GM13977 (cell line): ENCODE data around the gene C9orf78.
"Not testable (repeated sequence)": the region's sequence is repeated elsewhere in the genome, so short reads cannot be mapped to it uniquely, and the experiment has no call there.

Source experiments
- DNase-seq: peaks from one replicate; pipeline ENCODE4 v3.0.0; 2012; ENCODE audit warnings: low spot score
- CTCF ChIP-seq: IDR thresholded peaks from 2 replicates; pipeline ENCODE4 v1.5.1; 2012; ENCODE audit warnings: mild to moderate bottlenecking, control low read depth; ENCODE audit not compliant: insufficient read depth; ENCODE audit errors: extremely low read depth, missing control alignments
- in situ Hi-C: fragments of 300-500 bp; cut with MboI; formaldehyde crosslinking; loops from one replicate; pipeline ENCODE4 v1.12.0; 2022; ENCODE audit warnings: low sequenced_read_pairs, low pct_unique_long_range_greater_than_20kb, mixed read lengths, inconsistent platforms; ENCODE audit not compliant: unreplicated experiment

Gene C9orf78

DNA sequence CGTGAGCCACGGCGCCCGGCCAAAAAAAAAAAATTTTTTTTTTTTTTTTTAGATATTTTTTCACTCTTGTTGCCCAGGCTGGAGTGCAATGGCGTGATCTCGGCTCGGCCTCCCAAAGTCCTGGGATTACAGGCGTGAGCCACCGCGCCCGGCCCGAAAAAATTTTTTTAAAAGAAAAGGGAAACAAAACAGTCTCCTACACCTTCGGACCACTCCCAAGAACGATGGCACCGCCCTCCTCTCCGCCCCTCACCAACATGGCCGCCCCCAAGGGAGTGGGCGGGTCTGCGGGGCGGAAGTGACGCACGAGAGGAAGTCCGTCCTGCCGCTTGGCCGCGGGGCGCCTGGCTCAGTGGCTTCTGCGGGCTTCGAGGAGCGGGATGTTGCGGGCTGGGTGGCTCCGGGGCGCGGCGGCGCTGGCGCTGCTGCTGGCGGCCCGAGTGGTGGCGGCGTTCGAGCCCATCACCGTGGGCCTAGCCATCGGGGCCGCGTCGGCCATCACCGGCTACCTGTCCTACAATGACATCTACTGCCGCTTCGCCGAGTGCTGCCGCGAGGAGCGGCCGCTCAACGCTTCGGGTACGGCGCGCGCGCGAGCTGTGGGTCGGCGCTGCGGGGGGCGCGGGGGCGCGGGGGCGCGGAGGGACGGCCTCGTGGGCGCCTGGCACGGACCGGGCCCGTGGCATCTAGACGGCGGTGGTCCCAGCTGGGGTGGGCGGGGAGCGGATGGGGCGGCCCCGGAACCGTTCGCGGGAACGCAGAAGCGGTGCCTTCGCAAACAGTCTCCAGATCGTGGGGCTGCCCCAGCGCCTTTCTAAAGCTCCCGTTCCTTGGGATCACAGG, 32.0 kb downstream of the C9orf78 start, which contains the start of gene TOR1B:
TSS of gene TOR1B (plus strand) at position 352 of the 843 bp plus-strand sequence. CDS start at position 381, 29 bp downstream.
- in situ Hi-C loops, result no loop called here
- TF ChIP-seq CTCF, result no peak
- DNase-seq, result peak; percentile 93

DNA sequence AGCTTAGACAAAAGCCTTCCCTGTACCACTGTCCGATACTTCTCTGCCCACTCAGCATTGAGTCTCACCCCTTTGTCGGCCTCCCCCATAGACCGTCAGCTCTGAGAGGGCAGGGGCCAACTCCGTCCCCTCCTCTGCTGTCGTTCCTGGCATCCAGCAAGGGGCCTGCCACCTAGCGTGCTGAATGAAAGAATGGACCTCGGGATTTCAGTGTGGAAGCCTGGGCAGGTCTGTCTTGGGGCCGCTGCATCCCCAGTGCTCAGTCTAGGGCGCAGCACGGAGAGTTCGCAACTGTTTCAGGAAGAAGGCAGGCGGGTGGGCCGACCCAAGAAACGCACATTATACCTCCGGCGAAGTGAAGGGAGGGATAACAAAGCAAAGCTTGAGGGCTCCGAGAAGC, 33.6 kb downstream of the C9orf78 start:
- in situ Hi-C loops, result no loop called here
- DNase-seq, result no peak
- no peak for TF ChIP-seq CTCF

GRCh38 chr9:129798973-129799372, 36.1 kb downstream of the C9orf78 start:
- no peak for TF ChIP-seq CTCF
- no peak for DNase-seq
- in situ Hi-C loops, result loop anchor here (25.0 kb wide), 2 partner anchors 137 to 662 kb away; partner anchors contain the start of gene PRRX2

DNA sequence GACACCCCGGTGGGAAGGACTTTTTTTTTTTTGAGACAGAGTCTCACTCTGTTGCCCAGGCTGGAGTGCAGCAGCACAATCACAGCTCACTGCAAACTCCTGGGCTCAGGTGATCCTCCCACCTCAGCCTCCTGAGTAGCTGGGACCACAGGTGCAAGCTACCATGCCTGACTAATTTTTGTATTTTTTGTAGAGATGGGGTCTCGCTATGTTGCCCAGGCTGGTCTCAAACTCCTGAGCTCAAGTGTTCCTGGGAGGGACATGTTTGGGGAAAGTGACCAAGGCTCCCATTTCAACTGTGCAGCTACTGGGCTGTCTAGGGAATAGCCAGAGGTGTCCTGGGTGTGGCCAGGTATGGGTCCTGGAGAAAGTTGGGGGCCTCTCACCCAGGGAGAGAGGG, 39.0 kb downstream of the C9orf78 start:
- in situ Hi-C loops, result loop anchor here (25.0 kb wide), 2 partner anchors 134 to 659 kb away; partner anchors contain the start of gene PRRX2
- DNase-seq, result not testable (repeated sequence)

- no peak for DNase-seq
- in situ Hi-C loops, result loop anchor here (25.0 kb wide), 2 partner anchors 132 to 657 kb away; partner anchors contain the start of gene PRRX2
- TF ChIP-seq CTCF, result no peak
These were observed 40.5 kb downstream of the C9orf78 start for GRCh38 chr9:129794549-129794948.

GRCh38 chr9:129786481-129786880, 48.6 kb downstream of the C9orf78 start:
- in situ Hi-C loops, result loop anchor here (10.0 to 25.0 kb wide), 3 partner anchors 52 to 649 kb away; partner anchors contain the start of gene PRRX2
- no peak for DNase-seq
- no peak for TF ChIP-seq CTCF

DNA sequence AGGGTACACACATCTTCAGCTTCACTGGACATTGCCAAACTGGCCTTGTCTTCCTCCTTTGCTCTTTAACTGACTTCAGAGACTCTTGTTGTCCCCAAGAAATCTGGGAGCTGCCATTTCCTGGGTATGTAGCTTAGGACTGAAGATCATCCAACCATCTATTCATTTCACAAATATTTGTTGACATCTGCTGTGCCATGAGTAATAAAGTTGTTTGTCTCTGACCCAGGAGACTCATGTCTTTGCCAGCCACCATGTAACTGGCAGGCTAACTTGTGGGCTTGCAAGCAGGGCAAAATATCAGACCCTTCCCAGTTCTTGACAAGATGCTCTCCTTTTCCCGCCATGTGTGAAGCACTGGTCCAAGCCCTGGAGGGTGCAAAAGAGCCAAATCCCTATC, 49.2 kb downstream of the C9orf78 start:
- in situ Hi-C loops, result loop anchor here (10.0 to 25.0 kb wide), 3 partner anchors 51 to 649 kb away; partner anchors contain the start of gene PRRX2
- no peak for TF ChIP-seq CTCF
- DNase-seq, result no peak

DNA sequence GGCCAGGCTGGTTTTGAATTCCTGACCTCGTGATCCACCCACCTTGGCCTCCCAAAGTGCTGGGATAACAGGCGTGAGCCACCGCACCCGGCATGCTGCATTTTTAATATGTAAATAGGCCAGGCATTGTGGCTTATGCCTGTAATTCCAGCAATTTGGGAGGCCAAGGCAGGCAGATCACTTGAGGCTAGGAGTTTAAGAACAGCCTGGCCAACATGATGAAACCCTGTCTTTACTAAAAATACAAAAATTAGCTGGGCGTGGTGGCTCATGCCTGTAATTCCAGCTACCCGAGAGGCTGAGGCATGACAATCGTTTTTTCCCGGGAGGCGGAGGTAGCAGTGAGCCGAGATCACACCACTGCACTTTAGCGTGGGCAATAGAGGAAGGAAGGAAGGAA, 50.1 kb downstream of the C9orf78 start:
- in situ Hi-C loops, result loop anchor here (10.0 to 25.0 kb wide), 3 partner anchors 50 to 648 kb away; partner anchors contain the start of gene PRRX2
- not testable (repeated sequence) for DNase-seq
